Measurements from ENCODE around the gene TBXA2R. TPM values are rescaled to one million over a fixed set of nuclear protein-coding genes. Genes with fewer than 3 reads are reported as not detected.
A peak's percentile ranks its signal among the peaks of the same experiment; 100 is the strongest.

Gene TBXA2R
- total and polyA plus RNA-seq, 2 experiments from 2014 or later: 0.42 to 0.73 TPM

GRCh38 chr19:3620145-3620816, 13.6 kb upstream of the TBXA2R start (continued):
- TF ChIP-seq REST (IDR thresholded peaks at IDR 0.05; ENCODE audit: unreplicated experiment): no peak
- TF ChIP-seq ZNF114 (CRISPR knock-in tag; IDR thresholded peaks at IDR 0.05): no peak

- Mint-ChIP-seq H3K36me3 (ENCODE audit: low read depth) (peaks cover 18% of the 10 kb centered on the region), H3K4me1 (peaks cover 6% of the 10 kb centered on the region; the same call in 2 of the 3 replicates), H3K9me3 (no peaks in the 10 kb centered on the region), H3K27ac (no peak overlapping the region), H3K4me3 (no peak overlapping the region), H3K27me3 (ENCODE audit: insufficient read depth, low read depth, poor library complexity) (peaks cover 6% of the 10 kb centered on the region)
- H3K4me1 ChIP-seq (ENCODE audit: insufficient read depth): no peaks in the 10 kb centered on the region
- H4K20me1 ChIP-seq (replicated peaks; ENCODE audit: insufficient read depth): peaks cover 6% of the 10 kb centered on the region
- H3K4me3 ChIP-seq: no peak overlapping the region
- ATAC-seq (no peak), DNase-seq (ENCODE audit: low spot score) (no peak)
- H3K27ac ChIP-seq (ENCODE audit: low read depth): no peak overlapping the region
- H3K4me2 ChIP-seq: no peak overlapping the region
- no peaks in the 10 kb centered on the region for H3K36me3 ChIP-seq (ENCODE audit: insufficient read depth)
- TF ChIP-seq EZH2 (IDR thresholded peaks at IDR 0.05; ENCODE audit: low read depth, unreplicated experiment) (no peak), ZNF114 (CRISPR knock-in tag; IDR thresholded peaks at IDR 0.05) (no peak), CTCF (conservative IDR thresholded peaks at IDR 0.05; ENCODE audit: low read depth in 2 of 2) (no peak)
- no peaks in the 10 kb centered on the region for H3K27me3 ChIP-seq (ENCODE audit: insufficient read depth)
- H3K79me2 ChIP-seq (replicated peaks; ENCODE audit: insufficient read depth): peaks cover 5% of the 10 kb centered on the region
- H3K9me2 ChIP-seq (ENCODE audit: insufficient read depth): no peaks in the 10 kb centered on the region
- H3F3A ChIP-seq (replicated peaks; ENCODE audit: low read depth): 0 out of 2 replicates have a peak, but pooled peaks cover 4% of the 10 kb centered on the region
- no peak overlapping the region for H2AFZ ChIP-seq
These were observed 12.9 kb upstream of the TBXA2R start for GRCh38 chr19:3619631-3620012.

GRCh38 chr19:3618811-3619630, 12.3 kb upstream of the TBXA2R start:
- no peaks in the 10 kb centered on the region for H3K27me3 ChIP-seq (ENCODE audit: insufficient read depth)
- H3K36me3 ChIP-seq (ENCODE audit: insufficient read depth): no peaks in the 10 kb centered on the region
- 0 out of 2 replicates have a peak, but pooled peaks cover 4% of the 10 kb centered on the region for H3F3A ChIP-seq (replicated peaks; ENCODE audit: low read depth)
- ATAC-seq (peak; percentile 18), DNase-seq (ENCODE audit: low spot score) (no peak)
- H3K9me3 Mint-ChIP-seq: no peaks in the 10 kb centered on the region
- peaks cover 5% of the 10 kb centered on the region for H4K20me1 ChIP-seq (replicated peaks; ENCODE audit: insufficient read depth)
- H3K4me3 ChIP-seq: no peak overlapping the region
- H3K36me3 Mint-ChIP-seq (ENCODE audit: low read depth): peaks cover 18% of the 10 kb centered on the region
- no peaks in the 10 kb centered on the region for H3K4me1 Mint-ChIP-seq
- H3K4me3 Mint-ChIP-seq: no peak overlapping the region
- no peaks in the 10 kb centered on the region for H3K9me2 ChIP-seq (ENCODE audit: insufficient read depth)
- H3K4me2 ChIP-seq: no peak overlapping the region
- H3K4me1 ChIP-seq (ENCODE audit: insufficient read depth): no peaks in the 10 kb centered on the region
- peaks cover 4% of the 10 kb centered on the region for H3K27me3 Mint-ChIP-seq (ENCODE audit: insufficient read depth, low read depth, poor library complexity)
- no peak overlapping the region for H3K27ac ChIP-seq (ENCODE audit: low read depth)
- H3K27ac Mint-ChIP-seq: no peak overlapping the region
- H3K79me2 ChIP-seq (replicated peaks; ENCODE audit: insufficient read depth): no peaks in the 10 kb centered on the region
- H2AFZ ChIP-seq: no peak overlapping the region
- TF ChIP-seq REST (IDR thresholded peaks at IDR 0.05; ENCODE audit: unreplicated experiment) (no peak), EZH2phosphoT487 (IDR thresholded peaks at IDR 0.05; ENCODE audit: unreplicated experiment) (no peak), EZH2 (IDR thresholded peaks at IDR 0.05; ENCODE audit: low read depth, unreplicated experiment) (no peak), ZNF331 (CRISPR knock-in tag; IDR thresholded peaks at IDR 0.05; ENCODE audit: low read depth) (no peak), ETS1 (IDR thresholded peaks at IDR 0.05) (no peak)

Data from GM23338 (cell line).